Heart left ventricle (tissue), 16 donors: ENCODE data around the gene ZNRD2. TPM values are rescaled to one million over a fixed set of nuclear protein-coding genes. Genes with fewer than 3 reads are reported as not detected.

ENCODE experiments used
- ATAC-seq, 4 donors: fragments of 200-7000 bp; cut with Tn5 transposase; one replicate each; pipeline ENCODE4 v1.9.1; 2020 to 2022; ENCODE audit warnings: moderate library complexity in 4 of 4, mild to moderate bottlenecking in 3 of 4, moderate number of reproducible peaks in 1 of 4
- DNase-seq, 5 donors: peaks; one replicate each; pipeline ENCODE4 v3.0.0-alpha.2; 2020
- H3K27ac ChIP-seq, 12 donors: fragments of 200-600 bp; sonication (generic) in 4 of 12; one replicate each; pipeline versions ENCODE4 v1.5.0 to v1.8.0; 2016 to 2022; ENCODE audit warnings: mild to moderate bottlenecking in 2 of 12
- H3K27me3 ChIP-seq, 9 donors: fragments of 200-600 bp; sonication (generic) in 2 of 9; one replicate each; pipeline versions ENCODE4 v1.5.1 to v1.8.0; 2016 to 2022; ENCODE audit warnings: mild to moderate bottlenecking in 3 of 9
- H3K36me3 ChIP-seq, 9 donors: fragments of 200-600 bp; sonication (generic) in 2 of 9; one replicate each; pipeline versions ENCODE4 v1.5.0 to v1.8.0; 2018 to 2022; ENCODE audit warnings: mild to moderate bottlenecking in 2 of 9
- H3K4me1 ChIP-seq, 12 donors: fragments of 200-600 bp; sonication (generic) in 4 of 12; one replicate each; pipeline versions ENCODE4 v1.5.0 to v1.8.0; 2016 to 2022; ENCODE audit warnings: mild to moderate bottlenecking in 3 of 12
- H3K4me3 ChIP-seq, 12 donors: fragments of 200-600 bp; sonication (generic) in 4 of 12; one replicate each; pipeline versions ENCODE4 v1.5.0 to v1.8.0; 2017 to 2022; ENCODE audit warnings: mild to moderate bottlenecking in 9 of 12, moderate library complexity in 4 of 12
- H3K9me3 ChIP-seq, 12 donors: fragments of 200-600 bp; sonication (generic) in 4 of 12; one replicate each; pipeline versions ENCODE4 v1.5.0 to v1.8.0; 2016 to 2022; ENCODE audit warnings: mild to moderate bottlenecking in 1 of 12
- POLR2A ChIP-seq, 2 donors: fragments of 450-650 bp; IDR thresholded peaks; one replicate each; pipeline ENCODE4 v1.6.1; 2017; ENCODE audit warnings: antibody characterized with exemption in 2 of 2, mild to moderate bottlenecking in 2 of 2, moderate library complexity in 2 of 2
- WGBS, 4 donors: extraction: QIAGEN DNeasy Blood & Tissue Kit in 2 of 4; methylation state at CpG; one replicate each; pipeline versions ENCODE4 v1.1.5 to v1.1.7; 2013 to 2018; 5-methylcytosine and 5-hydroxymethylcytosine counted together
- intact Hi-C, 10 donors: fragments of 100-400 bp; cut with DNase I; formaldehyde crosslinking; loops; one replicate each; pipeline versions ENCODE4 v1.11.1 to v1.14.2; 2022
- polyA plus RNA-seq, 2 donors: library from polyadenylated mRNA; stranded (reverse); fragments of 200-250 nt; gene quantifications; one replicate each; pipeline ENCODE4 v1.2.3, GENCODE V29; 2013
- total RNA-seq, 9 donors: library from RNA; depleted of rRNA in 2 of 9; stranded (reverse); fragments of >200 nt in 2 of 9; fragmentation: NEBNext Ultra II Directional in 3 of 9; extraction: Animal tissue kit (Norgen Biotek cat#: 25700) in 3 of 9; gene quantifications; one replicate each; pipeline versions ENCODE4 v1.1.0 to v1.2.4, GENCODE V29; 2016 to 2023
- TF ChIP-seq, protein P1 (sequence below), 12 donors: fragments of 200-600 bp; sonication (generic) in 4 of 12; IDR thresholded peaks; one replicate each; pipeline versions ENCODE4 v1.5.0 to v1.8.0; 2018 to 2022; ENCODE audit warnings: antibody characterized with exemption in 12 of 12, mild to moderate bottlenecking in 5 of 12
- donor health status: ischemic (EF 13 %, LVEDD 7.1; RV severe dilation, severe dysfunction).
- donor health status: healthy with polysubstance abuse.
- donor health status: DM: no; HTN: yes; CAD: no.
- donor health status: DM: no; HTN: no; CAD: no.
- donor health status: ischemic (EF 25% LVEDD 6.9; RV normal size, moderate dysfunction).
- donor health status: ischemic (EF 25% LVEDD 5.7; RV mildly dilated, moderate dysfunction).
- donor health status: healthy.
- donor health status: DM: yes; HTN: yes; CAD: no.
- donor health status: ischemic (EF 35%, LVEDD 5.7; RV mildly dilated, moderate dysfunction).
- donor health status: nonischemic (EF 11% LVEDD 7.7; RV severe dilation, severe dysfunction).
- donor health status: DM: yes; HTN: yes; CAD: no.
- donor health status: PGD.
- donor health status: ischemic (EF 29% LVEDD 5.4; RV normal size, mild dysfunction).
- donor health status: nonischemic (EF 23%, LVEDD 6.1; RV moderate dilation, normal function).

The ZNRD2 gene
- total and polyA plus RNA-seq, 11 donors = 23.2 to 101 (median 35.7) TPM

- Histone ChIP-seq H3K4me1 (peaks cover 0 to 36% (median 20%) of the 10 kb centered on the region in 12 donors), H3K27me3 (no peaks in the 10 kb centered on the region), H3K4me3 (peak overlapping the region in 1 of 12 donors; percentile 100), H3K36me3 (peaks cover 0 to 57% (median 50%) of the 10 kb centered on the region in 9 donors), H3K27ac (no peak overlapping the region), H3K9me3 (no peaks in the 10 kb centered on the region)
- ATAC-seq = no peak
- intact Hi-C loops = loop anchor here in 1 of 10 donors (5.0 kb wide), 1 partner anchor 414 kb away; the partner anchor contains the start of gene TM7SF2
- 90 to 99% (median 95%) methylated on average over 8 of the region's 8 CpGs for WGBS, 4 donors
- DNase-seq = no peak
- TF ChIP-seq, protein P1, sequence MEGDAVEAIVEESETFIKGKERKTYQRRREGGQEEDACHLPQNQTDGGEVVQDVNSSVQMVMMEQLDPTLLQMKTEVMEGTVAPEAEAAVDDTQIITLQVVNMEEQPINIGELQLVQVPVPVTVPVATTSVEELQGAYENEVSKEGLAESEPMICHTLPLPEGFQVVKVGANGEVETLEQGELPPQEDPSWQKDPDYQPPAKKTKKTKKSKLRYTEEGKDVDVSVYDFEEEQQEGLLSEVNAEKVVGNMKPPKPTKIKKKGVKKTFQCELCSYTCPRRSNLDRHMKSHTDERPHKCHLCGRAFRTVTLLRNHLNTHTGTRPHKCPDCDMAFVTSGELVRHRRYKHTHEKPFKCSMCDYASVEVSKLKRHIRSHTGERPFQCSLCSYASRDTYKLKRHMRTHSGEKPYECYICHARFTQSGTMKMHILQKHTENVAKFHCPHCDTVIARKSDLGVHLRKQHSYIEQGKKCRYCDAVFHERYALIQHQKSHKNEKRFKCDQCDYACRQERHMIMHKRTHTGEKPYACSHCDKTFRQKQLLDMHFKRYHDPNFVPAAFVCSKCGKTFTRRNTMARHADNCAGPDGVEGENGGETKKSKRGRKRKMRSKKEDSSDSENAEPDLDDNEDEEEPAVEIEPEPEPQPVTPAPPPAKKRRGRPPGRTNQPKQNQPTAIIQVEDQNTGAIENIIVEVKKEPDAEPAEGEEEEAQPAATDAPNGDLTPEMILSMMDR (IDR thresholded peaks at IDR 0.05) = no peak
- no peak for TF ChIP-seq POLR2A (IDR thresholded peaks at IDR 0.05)
Measured at GRCh38 chr11:65526744-65527143, 43.5 kb upstream of the ZNRD2 start.

- H3K9me3 ChIP-seq = no peaks in the 10 kb centered on the region
- DNase-seq (no peak), ATAC-seq (no peak)
- H3K4me1 ChIP-seq = peaks cover 0 to 36% (median 18%) of the 10 kb centered on the region in 12 donors
- intact Hi-C loops = loop anchor here in 1 of 10 donors (5.0 kb wide), 1 partner anchor 417 kb away; the partner anchor contains the start of gene TM7SF2
- TF ChIP-seq, protein P1 (IDR thresholded peaks at IDR 0.05) = no peak
- no peak for TF ChIP-seq POLR2A (IDR thresholded peaks at IDR 0.05)
- no peaks in the 10 kb centered on the region for H3K27me3 ChIP-seq
- H3K4me3 ChIP-seq = no peak overlapping the region
- 84 to 88% (median 87%) methylated on average over 10 to 12 of the region's 12 CpGs for WGBS, 4 donors
- H3K36me3 ChIP-seq = peaks cover 2 to 78% (median 72%) of the 10 kb centered on the region in 9 donors
- no peak overlapping the region for H3K27ac ChIP-seq
Measured at GRCh38 chr11:65528819-65529350, 41.4 kb upstream of the ZNRD2 start.

GRCh38 chr11:65529475-65530156, 40.7 kb upstream of the ZNRD2 start:
- 70 to 81% (median 76%) methylated on average over 6 to 10 of the region's 10 CpGs for WGBS, 4 donors
- H3K9me3 ChIP-seq = no peaks in the 10 kb centered on the region
- H3K27ac ChIP-seq = no peak overlapping the region
- ATAC-seq = no peak
- no peaks in the 10 kb centered on the region for H3K27me3 ChIP-seq
- no peak for DNase-seq
- intact Hi-C loops = loop anchor here in 1 of 10 donors (5.0 kb wide), 1 partner anchor 417 kb away; the partner anchor contains the start of gene TM7SF2
- H3K36me3 ChIP-seq = peaks cover 2 to 84% (median 75%) of the 10 kb centered on the region in 9 donors
- peaks cover 0 to 29% (median 12%) of the 10 kb centered on the region in 12 donors for H3K4me1 ChIP-seq
- TF ChIP-seq POLR2A (IDR thresholded peaks at IDR 0.05) = no peak
- TF ChIP-seq, protein P1 (IDR thresholded peaks at IDR 0.05) = no peak
- H3K4me3 ChIP-seq = no peak overlapping the region

GRCh38 chr11:65530157-65530496, 40.1 kb upstream of the ZNRD2 start:
- Histone ChIP-seq H3K4me3 (no peak overlapping the region), H3K27ac (no peak overlapping the region), H3K4me1 (peaks cover 0 to 29% (median 12%) of the 10 kb centered on the region in 12 donors), H3K27me3 (no peaks in the 10 kb centered on the region), H3K9me3 (no peaks in the 10 kb centered on the region), H3K36me3 (peaks cover 2 to 89% (median 77%) of the 10 kb centered on the region in 9 donors)
- intact Hi-C loops = no loop called here
- ATAC-seq (no peak), DNase-seq (no peak)
- TF ChIP-seq, protein P1 (IDR thresholded peaks at IDR 0.05) = no peak
- 88 to 95% (median 92%) methylated on average over 5 of the region's 5 CpGs for WGBS, 4 donors
